ENCODE measurements around the gene ITGBL1.

The ITGBL1 gene

GRCh38 chr13:101708115-101708514, 255.6 kb downstream of the ITGBL1 start:
- WGBS, 2 experiments: 60 to 82% methylated on average over 1 of the region's 1 CpG
- H3K4me1 ChIP-seq (ENCODE audit: control insufficient read depth, insufficient read depth, low read length): no peaks in the 10 kb centered on the region

GRCh38 chr13:101709952-101710351, 257.5 kb downstream of the ITGBL1 start:
- no peaks in the 10 kb centered on the region for H3K36me3 ChIP-seq (ENCODE audit: control insufficient read depth, insufficient read depth, low read length)
- H3K27ac ChIP-seq (ENCODE audit: insufficient read depth, low read depth, low read length, poor library complexity, severe bottlenecking): no peak overlapping the region
- no peak overlapping the region for H3K4me3 ChIP-seq (ENCODE audit: insufficient read depth, low read depth, low read length)
- WGBS, 2 experiments: 93 to 95% methylated on average over 6 of the region's 6 CpGs
- no peaks in the 10 kb centered on the region for H3K27me3 ChIP-seq (ENCODE audit: control insufficient read depth, insufficient read depth, low read length, poor library complexity, severe bottlenecking)
- no peaks in the 10 kb centered on the region for H3K9me3 ChIP-seq (ENCODE audit: control insufficient read depth, low read length)
- no peaks in the 10 kb centered on the region for H3K4me1 ChIP-seq (ENCODE audit: control insufficient read depth, insufficient read depth, low read length)

More at GRCh38 chr13:101708115-101708514, 255.6 kb downstream of the ITGBL1 start:
- Histone ChIP-seq H3K27me3 (ENCODE audit: control insufficient read depth, insufficient read depth, low read length, poor library complexity, severe bottlenecking) (no peaks in the 10 kb centered on the region), H3K36me3 (ENCODE audit: control insufficient read depth, insufficient read depth, low read length) (no peaks in the 10 kb centered on the region), H3K27ac (ENCODE audit: insufficient read depth, low read depth, low read length, poor library complexity, severe bottlenecking) (no peak overlapping the region), H3K9me3 (ENCODE audit: control insufficient read depth, low read length) (no peaks in the 10 kb centered on the region), H3K4me3 (ENCODE audit: insufficient read depth, low read depth, low read length) (no peak overlapping the region)

- H3K27ac ChIP-seq (ENCODE audit: insufficient read depth, low read depth, low read length, poor library complexity, severe bottlenecking): no peak overlapping the region
- H3K4me1 ChIP-seq (ENCODE audit: control insufficient read depth, insufficient read depth, low read length): no peaks in the 10 kb centered on the region
- H3K27me3 ChIP-seq (ENCODE audit: control insufficient read depth, insufficient read depth, low read length, poor library complexity, severe bottlenecking): no peaks in the 10 kb centered on the region
- no peaks in the 10 kb centered on the region for H3K9me3 ChIP-seq (ENCODE audit: control insufficient read depth, low read length)
- no peak overlapping the region for H3K4me3 ChIP-seq (ENCODE audit: insufficient read depth, low read depth, low read length)
- 94 to 97% methylated on average over 2 of the region's 2 CpGs for WGBS, 2 experiments
- no peaks in the 10 kb centered on the region for H3K36me3 ChIP-seq (ENCODE audit: control insufficient read depth, insufficient read depth, low read length)
Measured at GRCh38 chr13:101711307-101712025, 259.0 kb downstream of the ITGBL1 start.

GRCh38 chr13:101712026-101712348, 259.5 kb downstream of the ITGBL1 start:
- Histone ChIP-seq H3K27ac (ENCODE audit: insufficient read depth, low read depth, low read length, poor library complexity, severe bottlenecking) (no peak overlapping the region), H3K9me3 (ENCODE audit: control insufficient read depth, low read length) (no peaks in the 10 kb centered on the region), H3K36me3 (ENCODE audit: control insufficient read depth, insufficient read depth, low read length) (no peaks in the 10 kb centered on the region), H3K4me1 (ENCODE audit: control insufficient read depth, insufficient read depth, low read length) (no peaks in the 10 kb centered on the region), H3K27me3 (ENCODE audit: control insufficient read depth, insufficient read depth, low read length, poor library complexity, severe bottlenecking) (no peaks in the 10 kb centered on the region), H3K4me3 (ENCODE audit: insufficient read depth, low read depth, low read length) (no peak overlapping the region)
- WGBS, 2 experiments: 87 to 98% methylated on average over 1 to 2 of the region's 2 CpGs

GRCh38 chr13:101714195-101714594, 261.7 kb downstream of the ITGBL1 start:
- H3K27me3 ChIP-seq (ENCODE audit: control insufficient read depth, insufficient read depth, low read length, poor library complexity, severe bottlenecking): no peaks in the 10 kb centered on the region
- WGBS, 2 experiments: 89 to 100% methylated on average over 3 of the region's 3 CpGs
- no peak overlapping the region for H3K27ac ChIP-seq (ENCODE audit: insufficient read depth, low read depth, low read length, poor library complexity, severe bottlenecking)
- H3K4me1 ChIP-seq (ENCODE audit: control insufficient read depth, insufficient read depth, low read length): no peaks in the 10 kb centered on the region
- H3K36me3 ChIP-seq (ENCODE audit: control insufficient read depth, insufficient read depth, low read length): no peaks in the 10 kb centered on the region
- no peaks in the 10 kb centered on the region for H3K9me3 ChIP-seq (ENCODE audit: control insufficient read depth, low read length)
- H3K4me3 ChIP-seq (ENCODE audit: insufficient read depth, low read depth, low read length): no peak overlapping the region

GRCh38 chr13:101717353-101717752, 264.9 kb downstream of the ITGBL1 start:
- H3K4me3 ChIP-seq (ENCODE audit: insufficient read depth, low read depth, low read length): no peak overlapping the region
- no peaks in the 10 kb centered on the region for H3K4me1 ChIP-seq (ENCODE audit: control insufficient read depth, insufficient read depth, low read length)
- H3K36me3 ChIP-seq (ENCODE audit: control insufficient read depth, insufficient read depth, low read length): no peaks in the 10 kb centered on the region
- no peak overlapping the region for H3K27ac ChIP-seq (ENCODE audit: insufficient read depth, low read depth, low read length, poor library complexity, severe bottlenecking)
- 97 to 100% methylated on average over 6 to 8 of the region's 10 CpGs for WGBS, 2 experiments
- no peaks in the 10 kb centered on the region for H3K27me3 ChIP-seq (ENCODE audit: control insufficient read depth, insufficient read depth, low read length, poor library complexity, severe bottlenecking)
- H3K9me3 ChIP-seq (ENCODE audit: control insufficient read depth, low read length): no peaks in the 10 kb centered on the region

- Histone ChIP-seq H3K36me3 (ENCODE audit: control insufficient read depth, insufficient read depth, low read length) (no peaks in the 10 kb centered on the region), H3K4me3 (ENCODE audit: insufficient read depth, low read depth, low read length) (no peak overlapping the region), H3K27ac (ENCODE audit: insufficient read depth, low read depth, low read length, poor library complexity, severe bottlenecking) (no peak overlapping the region), H3K27me3 (ENCODE audit: control insufficient read depth, insufficient read depth, low read length, poor library complexity, severe bottlenecking) (no peaks in the 10 kb centered on the region), H3K4me1 (ENCODE audit: control insufficient read depth, insufficient read depth, low read length) (no peaks in the 10 kb centered on the region), H3K9me3 (ENCODE audit: control insufficient read depth, low read length) (no peaks in the 10 kb centered on the region)
- WGBS, 2 experiments: 92 to 95% methylated on average over 3 of the region's 3 CpGs
Measured at GRCh38 chr13:101718496-101718895, 266.0 kb downstream of the ITGBL1 start.

GRCh38 chr13:101726681-101727080, 274.2 kb downstream of the ITGBL1 start:
- Histone ChIP-seq H3K4me1 (ENCODE audit: control insufficient read depth, insufficient read depth, low read length) (no peaks in the 10 kb centered on the region), H3K27ac (ENCODE audit: insufficient read depth, low read depth, low read length, poor library complexity, severe bottlenecking) (no peak overlapping the region), H3K9me3 (ENCODE audit: control insufficient read depth, low read length) (no peaks in the 10 kb centered on the region), H3K27me3 (ENCODE audit: control insufficient read depth, insufficient read depth, low read length, poor library complexity, severe bottlenecking) (no peaks in the 10 kb centered on the region), H3K36me3 (ENCODE audit: control insufficient read depth, insufficient read depth, low read length) (no peaks in the 10 kb centered on the region), H3K4me3 (ENCODE audit: insufficient read depth, low read depth, low read length) (no peak overlapping the region)
- WGBS, 2 experiments: no CpG with 5 or more reads among the region's 2 CpGs

- H3K4me3 ChIP-seq (ENCODE audit: insufficient read depth, low read depth, low read length): no peak overlapping the region
- no peaks in the 10 kb centered on the region for H3K9me3 ChIP-seq (ENCODE audit: control insufficient read depth, low read length)
- no peaks in the 10 kb centered on the region for H3K27me3 ChIP-seq (ENCODE audit: control insufficient read depth, insufficient read depth, low read length, poor library complexity, severe bottlenecking)
- no peaks in the 10 kb centered on the region for H3K4me1 ChIP-seq (ENCODE audit: control insufficient read depth, insufficient read depth, low read length)
- 88 to 91% methylated on average over 1 of the region's 1 CpG for WGBS, 2 experiments
- no peaks in the 10 kb centered on the region for H3K36me3 ChIP-seq (ENCODE audit: control insufficient read depth, insufficient read depth, low read length)
- H3K27ac ChIP-seq (ENCODE audit: insufficient read depth, low read depth, low read length, poor library complexity, severe bottlenecking): no peak overlapping the region
Measured at GRCh38 chr13:101727118-101727517, 274.6 kb downstream of the ITGBL1 start.

- Histone ChIP-seq H3K4me1 (ENCODE audit: control insufficient read depth, insufficient read depth, low read length) (no peaks in the 10 kb centered on the region), H3K4me3 (ENCODE audit: insufficient read depth, low read depth, low read length) (no peak overlapping the region), H3K27ac (ENCODE audit: insufficient read depth, low read depth, low read length, poor library complexity, severe bottlenecking) (no peak overlapping the region)
Measured at GRCh38 chr13:101728021-101728420, 275.5 kb downstream of the ITGBL1 start.

GRCh38 chr13:101728615-101729014, 276.1 kb downstream of the ITGBL1 start:
- Histone ChIP-seq H3K4me1 (ENCODE audit: control insufficient read depth, insufficient read depth, low read length) (no peaks in the 10 kb centered on the region), H3K27ac (ENCODE audit: insufficient read depth, low read depth, low read length, poor library complexity, severe bottlenecking) (no peak overlapping the region), H3K9me3 (ENCODE audit: control insufficient read depth, low read length) (no peaks in the 10 kb centered on the region), H3K27me3 (ENCODE audit: control insufficient read depth, insufficient read depth, low read length, poor library complexity, severe bottlenecking) (no peaks in the 10 kb centered on the region), H3K36me3 (ENCODE audit: control insufficient read depth, insufficient read depth, low read length) (no peaks in the 10 kb centered on the region), H3K4me3 (ENCODE audit: insufficient read depth, low read depth, low read length) (no peak overlapping the region)
- 86 to 90% methylated on average over 3 of the region's 3 CpGs for WGBS, 2 experiments

More at GRCh38 chr13:101728021-101728420, 275.5 kb downstream of the ITGBL1 start:
- H3K9me3 ChIP-seq (ENCODE audit: control insufficient read depth, low read length): no peaks in the 10 kb centered on the region
- no peaks in the 10 kb centered on the region for H3K36me3 ChIP-seq (ENCODE audit: control insufficient read depth, insufficient read depth, low read length)
- H3K27me3 ChIP-seq (ENCODE audit: control insufficient read depth, insufficient read depth, low read length, poor library complexity, severe bottlenecking): no peaks in the 10 kb centered on the region
